GM18511 (cell line): ENCODE data around the gene IFITM2.
"Not testable (repeated sequence)": the region's sequence is repeated elsewhere in the genome, so short reads cannot be mapped to it uniquely, and the experiment has no call there.

ENCODE experiments used
- ATAC-seq: cut with Tn5 transposase; IDR thresholded peaks from one replicate; pipeline ENCODE4 v1.9.1; 2021; ENCODE audit warnings: mild to moderate bottlenecking, moderate library complexity; ENCODE audit not compliant: unreplicated experiment

The IFITM2 gene

GRCh38 chr11:281486-282161, 26.0 kb upstream of the IFITM2 start:
- ATAC-seq = no peak

GRCh38 chr11:282171-282570, 25.4 kb upstream of the IFITM2 start:
- no peak for ATAC-seq

- no peak for ATAC-seq
These were observed 24.8 kb upstream of the IFITM2 start for GRCh38 chr11:282630-283360.

- ATAC-seq = no peak
These were observed 24.1 kb upstream of the IFITM2 start for GRCh38 chr11:283405-284104.

- ATAC-seq = no peak
These were observed 23.3 kb upstream of the IFITM2 start for GRCh38 chr11:284105-285020.

GRCh38 chr11:285021-285893, 22.4 kb upstream of the IFITM2 start:
- no peak for ATAC-seq

GRCh38 chr11:285894-286220, 21.8 kb upstream of the IFITM2 start:
- ATAC-seq = no peak

GRCh38 chr11:286977-287820, 20.4 kb upstream of the IFITM2 start:
- not testable (repeated sequence) for ATAC-seq

GRCh38 chr11:287821-288477, 19.7 kb upstream of the IFITM2 start:
- peak; percentile 6 for ATAC-seq

- ATAC-seq = peak; percentile 79
These were observed 18.9 kb upstream of the IFITM2 start, which contains the start of gene PGGHG for GRCh38 chr11:288478-289397. TSS of gene PGGHG (plus strand) at chr11:289126. CDS start at chr11:289817, 691 bp downstream.

GRCh38 chr11:289398-289711, 18.3 kb upstream of the IFITM2 start:
- no peak for ATAC-seq

- ATAC-seq = no peak
These were observed 17.6 kb upstream of the IFITM2 start for GRCh38 chr11:289712-290620.

- ATAC-seq = no peak
These were observed 16.9 kb upstream of the IFITM2 start for GRCh38 chr11:290621-291231.

GRCh38 chr11:291281-292210, 16.1 kb upstream of the IFITM2 start:
- no peak for ATAC-seq
